Tibial nerve (tissue), 3 donors: Measurements from ENCODE around the gene LTBP1.

Experiments
- CTCF ChIP-seq, 5 experiments: fragments of 200-600 bp in 3 of 5; fragments of 450-650 bp in 2 of 5; sonication (generic) in 3 of 5; IDR thresholded peaks; one replicate each; pipeline ENCODE4 v1.5.1; 2016 to 2019; ENCODE audit warnings: antibody characterized with exemption in 5 of 5, mild to moderate bottlenecking in 3 of 5, moderate library complexity in 2 of 5
- POLR2A ChIP-seq, 2 donors: fragments of 450-650 bp; IDR thresholded peaks; one replicate each; pipeline ENCODE4 v1.6.1; 2017; ENCODE audit warnings: antibody characterized with exemption in 2 of 2, mild to moderate bottlenecking in 2 of 2, moderate library complexity in 2 of 2

DNA sequence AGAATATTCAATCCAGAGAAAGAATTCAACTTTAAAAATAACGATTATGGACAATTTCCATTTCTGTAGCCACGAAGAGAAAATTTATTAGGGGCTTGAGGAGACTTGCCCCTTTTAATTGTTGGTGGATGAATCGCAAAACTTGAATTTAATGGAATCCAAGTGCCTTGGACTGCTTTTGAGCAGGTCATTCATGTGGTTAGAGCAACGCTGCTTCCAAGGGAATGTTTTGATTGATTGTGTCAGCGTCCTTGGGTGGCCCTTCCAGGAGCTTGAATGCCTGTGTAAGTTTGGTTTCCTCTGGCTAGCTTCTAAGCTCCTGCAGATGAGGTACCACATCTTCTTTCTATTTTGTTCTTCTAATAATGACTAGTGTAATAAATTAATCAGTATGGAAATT, 213.4 kb downstream of the LTBP1 start:
- no peak for TF ChIP-seq POLR2A (IDR thresholded peaks at IDR 0.05)
- no peak for TF ChIP-seq CTCF (IDR thresholded peaks at IDR 0.05)
